Activated naive CD8-positive, alpha-beta T cell treated with anti-CD3 and anti-CD28 coated beads for 36 hours (primary cell): Measurements from ENCODE around the gene CPT2. TPM values are rescaled to one million over a fixed set of nuclear protein-coding genes. Genes with fewer than 3 reads are reported as not detected.
"Not testable (repeated sequence)": the region's sequence is repeated elsewhere in the genome, so short reads cannot be mapped to it uniquely, and the experiment has no call there.

Source experiments
- DNase-seq: peaks from one replicate; pipeline ENCODE4 v3.0.0; 2021
- H3K27ac Mint-ChIP-seq: one replicate; pipeline ENCODE4 v1.8.0; 2022; ENCODE audit warnings: mild to moderate bottlenecking, moderate library complexity, mixed read lengths
- H3K27me3 Mint-ChIP-seq: one replicate; pipeline ENCODE4 v1.8.0; 2022; ENCODE audit warnings: mild to moderate bottlenecking, mixed read lengths
- H3K36me3 Mint-ChIP-seq: one replicate; pipeline ENCODE4 v1.8.0; 2021; ENCODE audit warnings: mild to moderate bottlenecking, mixed read lengths
- H3K4me1 Mint-ChIP-seq: one replicate; pipeline ENCODE4 v1.8.0; 2021; ENCODE audit warnings: mixed read lengths
- H3K4me3 Mint-ChIP-seq: one replicate; pipeline ENCODE4 v1.8.0; 2022; ENCODE audit warnings: mild to moderate bottlenecking, moderate library complexity, mixed read lengths
- H3K9me3 Mint-ChIP-seq: one replicate; pipeline ENCODE4 v1.8.0; 2022; ENCODE audit warnings: mixed read lengths
- total RNA-seq, 2 experiments: library from RNA; stranded (reverse); gene quantifications; one replicate each; pipeline ENCODE4 v1.2.3, GENCODE V29; 2021

CPT2 gene
- total RNA-seq, 2 experiments from 2014 or later = 21.6 to 24.6 TPM

DNA sequence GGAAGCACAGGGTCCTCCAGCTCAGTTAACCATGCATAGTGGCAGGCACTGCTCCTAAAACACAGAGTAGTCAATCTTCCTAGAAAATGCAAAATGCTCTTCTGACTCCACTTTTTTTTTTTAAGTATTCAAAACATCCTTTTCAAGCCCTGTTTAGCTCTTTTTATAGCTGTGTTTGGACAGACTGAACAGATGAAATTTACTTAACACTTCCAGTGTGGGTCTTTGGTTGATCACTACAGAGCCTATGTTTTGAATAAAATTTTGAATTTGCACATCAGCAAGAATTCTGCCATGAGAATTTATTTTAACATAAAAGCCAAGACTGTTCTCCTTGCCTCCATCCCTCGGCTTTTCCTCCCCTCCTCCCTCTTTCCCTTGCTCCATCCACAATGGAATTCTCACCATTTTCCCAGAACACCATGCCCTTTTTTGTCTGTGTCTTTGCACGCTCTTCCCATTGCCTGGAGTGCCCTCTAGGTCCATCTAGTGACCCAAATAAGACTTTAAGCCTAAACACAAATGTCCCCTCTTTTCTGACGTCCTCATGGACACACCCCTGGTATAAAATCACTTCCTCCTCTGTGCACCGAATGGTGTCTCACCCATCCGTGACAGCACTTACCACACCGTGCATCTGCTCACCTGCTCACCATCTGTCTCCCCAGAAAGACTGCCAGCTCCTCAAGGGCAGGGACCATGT, 24.0 kb upstream of the CPT2 start:
- DNase-seq = no peak
- Mint-ChIP-seq H3K9me3 (no peaks in the 10 kb centered on the region), H3K27ac (no peak overlapping the region), H3K4me1 (peaks cover 2% of the 10 kb centered on the region), H3K27me3 (peaks cover 25% of the 10 kb centered on the region), H3K4me3 (no peak overlapping the region), H3K36me3 (no peaks in the 10 kb centered on the region)

GRCh38 chr1:53174971-53175913, 21.4 kb upstream of the CPT2 start:
- Mint-ChIP-seq H3K4me1 (peaks cover 2% of the 10 kb centered on the region), H3K27me3 (peaks cover 26% of the 10 kb centered on the region), H3K36me3 (no peaks in the 10 kb centered on the region)

GRCh38 chr1:53176452-53177208, 20.0 kb upstream of the CPT2 start:
- Mint-ChIP-seq H3K9me3 (no peaks in the 10 kb centered on the region), H3K4me1 (peaks cover 2% of the 10 kb centered on the region), H3K4me3 (no peak overlapping the region), H3K36me3 (no peaks in the 10 kb centered on the region), H3K27ac (no peak overlapping the region), H3K27me3 (peaks cover 31% of the 10 kb centered on the region)
- no peak for DNase-seq

More at GRCh38 chr1:53174971-53175913, 21.4 kb upstream of the CPT2 start:
- H3K4me3 Mint-ChIP-seq = no peak overlapping the region
- H3K9me3 Mint-ChIP-seq = no peaks in the 10 kb centered on the region
- H3K27ac Mint-ChIP-seq = no peak overlapping the region
- DNase-seq = no peak

DNA sequence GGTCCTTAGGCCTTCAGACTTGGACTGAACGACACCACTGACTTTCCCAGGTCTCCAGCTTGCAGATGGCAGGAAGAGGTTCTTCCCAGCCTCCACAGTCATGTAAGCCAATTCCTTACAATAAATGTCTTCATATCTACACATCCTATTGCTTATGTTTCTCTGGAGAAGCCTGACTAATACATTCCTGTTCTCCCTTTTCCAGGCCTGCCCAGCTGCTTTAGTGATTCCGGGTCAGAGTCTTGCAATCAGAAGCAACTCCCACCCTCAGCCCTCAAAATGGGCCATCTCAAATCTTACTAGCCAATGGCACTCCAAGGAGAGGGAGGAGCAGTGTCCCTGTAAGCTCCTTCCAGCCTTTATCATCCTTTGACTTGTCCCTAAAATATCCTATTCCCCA, 16.4 kb upstream of the CPT2 start:
- no peak overlapping the region for H3K4me3 Mint-ChIP-seq
- peaks cover 17% of the 10 kb centered on the region for H3K27me3 Mint-ChIP-seq
- no peaks in the 10 kb centered on the region for H3K36me3 Mint-ChIP-seq
- no peaks in the 10 kb centered on the region for H3K4me1 Mint-ChIP-seq
- DNase-seq = no peak
- no peak overlapping the region for H3K27ac Mint-ChIP-seq
- H3K9me3 Mint-ChIP-seq = no peaks in the 10 kb centered on the region

DNA sequence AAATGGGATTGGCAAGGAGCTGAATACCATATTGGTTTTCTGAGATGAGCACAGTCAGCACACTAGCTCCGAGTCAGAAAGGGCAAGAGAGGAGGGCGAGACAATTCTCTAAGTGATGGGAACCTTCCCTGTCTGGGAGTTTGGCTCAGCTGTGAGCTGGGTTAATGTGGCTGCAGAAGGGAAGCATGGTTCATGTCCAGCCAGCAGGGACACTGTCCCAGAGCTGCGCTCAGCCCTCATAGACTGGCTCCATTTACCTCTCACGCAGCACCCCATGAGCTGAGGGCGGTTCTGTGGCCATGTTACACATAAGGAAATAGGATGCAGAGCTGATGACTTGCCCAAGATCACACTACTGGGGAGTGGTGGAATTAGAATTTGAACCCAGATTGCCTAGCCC, 15.7 kb upstream of the CPT2 start:
- H3K27me3 Mint-ChIP-seq = peaks cover 10% of the 10 kb centered on the region
- H3K4me3 Mint-ChIP-seq = no peak overlapping the region
- no peaks in the 10 kb centered on the region for H3K36me3 Mint-ChIP-seq
- no peaks in the 10 kb centered on the region for H3K4me1 Mint-ChIP-seq
- no peaks in the 10 kb centered on the region for H3K9me3 Mint-ChIP-seq
- no peak for DNase-seq
- no peak overlapping the region for H3K27ac Mint-ChIP-seq

GRCh38 chr1:53182111-53182593, 14.5 kb upstream of the CPT2 start:
- no peaks in the 10 kb centered on the region for H3K36me3 Mint-ChIP-seq
- no peaks in the 10 kb centered on the region for H3K9me3 Mint-ChIP-seq
- DNase-seq = peak; percentile 75
- H3K4me1 Mint-ChIP-seq = no peaks in the 10 kb centered on the region
- no peak overlapping the region for H3K4me3 Mint-ChIP-seq
- no peak overlapping the region for H3K27ac Mint-ChIP-seq
- peaks cover 6% of the 10 kb centered on the region for H3K27me3 Mint-ChIP-seq

DNA sequence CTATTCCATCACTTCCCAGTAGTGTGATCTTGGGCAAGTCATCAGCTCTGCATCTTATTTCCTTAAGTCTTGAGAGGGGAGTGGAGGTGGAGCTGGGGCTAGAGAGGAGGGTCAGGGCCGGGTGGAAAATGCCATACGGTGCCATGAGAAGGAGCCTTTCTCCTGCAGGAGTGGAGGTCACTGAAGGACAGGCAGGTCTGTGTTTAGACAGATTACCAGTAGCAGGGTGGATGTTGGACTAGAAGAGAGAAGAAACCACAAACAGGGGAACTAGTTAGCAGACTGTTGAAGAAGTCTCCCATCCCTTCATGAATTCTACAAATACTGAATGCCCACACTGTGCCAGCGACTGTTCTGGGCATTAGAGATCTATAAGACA, 13.9 kb upstream of the CPT2 start:
- H3K4me1 Mint-ChIP-seq = no peaks in the 10 kb centered on the region
- no peaks in the 10 kb centered on the region for H3K9me3 Mint-ChIP-seq
- peaks cover 6% of the 10 kb centered on the region for H3K27me3 Mint-ChIP-seq
- no peak overlapping the region for H3K4me3 Mint-ChIP-seq
- no peak for DNase-seq
- H3K27ac Mint-ChIP-seq = no peak overlapping the region
- no peaks in the 10 kb centered on the region for H3K36me3 Mint-ChIP-seq

GRCh38 chr1:53183095-53183990, 13.3 kb upstream of the CPT2 start:
- no peaks in the 10 kb centered on the region for H3K4me1 Mint-ChIP-seq
- DNase-seq = no peak

DNA sequence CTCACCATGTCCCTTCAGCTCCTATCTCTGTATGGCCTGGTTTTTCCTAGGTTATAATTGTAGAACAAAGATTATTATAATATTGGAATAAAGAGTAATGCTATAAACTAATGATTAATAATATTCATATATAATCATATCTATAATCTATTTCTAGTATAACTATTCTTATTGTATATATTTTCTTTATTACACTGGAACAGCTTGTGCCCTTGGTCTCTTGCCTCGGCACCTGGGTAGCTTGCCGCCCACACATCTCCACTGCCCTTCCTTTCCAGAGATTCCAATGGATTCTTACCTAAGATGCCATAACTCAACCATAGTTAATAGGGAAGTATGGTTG, 10.7 kb upstream of the CPT2 start:
- not testable (repeated sequence) for H3K27me3 Mint-ChIP-seq, H3K36me3 Mint-ChIP-seq, H3K27ac Mint-ChIP-seq, H3K9me3 Mint-ChIP-seq, H3K4me1 Mint-ChIP-seq, H3K4me3 Mint-ChIP-seq, DNase-seq

More at GRCh38 chr1:53183095-53183990, 13.3 kb upstream of the CPT2 start:
- Mint-ChIP-seq H3K27me3 (peaks cover 6% of the 10 kb centered on the region), H3K9me3 (no peaks in the 10 kb centered on the region), H3K4me3 (no peak overlapping the region), H3K36me3 (no peaks in the 10 kb centered on the region), H3K27ac (no peak overlapping the region)

DNA sequence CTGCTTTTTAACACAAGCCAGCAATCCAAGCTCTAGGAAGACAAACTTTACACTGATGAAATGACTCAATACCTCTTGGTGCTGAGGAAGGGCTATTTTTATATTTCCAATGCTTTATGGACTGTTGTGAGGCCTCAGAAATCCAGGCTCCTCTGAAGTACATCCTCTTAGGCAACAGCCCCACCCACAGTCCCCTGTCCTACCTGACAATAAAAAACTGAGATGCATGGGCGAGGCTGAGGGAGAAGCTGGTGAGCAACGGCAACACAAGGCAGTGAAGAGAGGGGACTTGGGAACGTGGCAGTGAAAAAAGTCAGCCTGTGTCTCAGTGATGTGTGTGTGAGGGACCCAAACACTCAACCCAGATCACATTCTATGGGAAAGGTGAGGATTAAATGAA, 10.1 kb upstream of the CPT2 start:
- Mint-ChIP-seq H3K27ac (no peak overlapping the region), H3K4me1 (no peaks in the 10 kb centered on the region), H3K27me3 (no peaks in the 10 kb centered on the region), H3K36me3 (no peaks in the 10 kb centered on the region), H3K9me3 (no peaks in the 10 kb centered on the region), H3K4me3 (no peak overlapping the region)
- no peak for DNase-seq

- H3K36me3 Mint-ChIP-seq = no peaks in the 10 kb centered on the region
- H3K4me1 Mint-ChIP-seq = no peaks in the 10 kb centered on the region
- H3K27ac Mint-ChIP-seq = no peak overlapping the region
- no peak overlapping the region for H3K4me3 Mint-ChIP-seq
- H3K27me3 Mint-ChIP-seq = no peaks in the 10 kb centered on the region
- H3K9me3 Mint-ChIP-seq = no peaks in the 10 kb centered on the region
- DNase-seq = no peak
These were observed 9.2 kb upstream of the CPT2 start for GRCh38 chr1:53187401-53187800.

- Mint-ChIP-seq H3K4me1 (no peaks in the 10 kb centered on the region), H3K9me3 (no peaks in the 10 kb centered on the region), H3K27me3 (no peaks in the 10 kb centered on the region), H3K27ac (no peak overlapping the region), H3K36me3 (no peaks in the 10 kb centered on the region), H3K4me3 (no peak overlapping the region)
- no peak for DNase-seq
These were observed 8.5 kb upstream of the CPT2 start for GRCh38 chr1:53188099-53188498.

GRCh38 chr1:53189061-53189460, 7.6 kb upstream of the CPT2 start:
- no peaks in the 10 kb centered on the region for H3K27me3 Mint-ChIP-seq
- H3K4me3 Mint-ChIP-seq = no peak overlapping the region
- H3K36me3 Mint-ChIP-seq = no peaks in the 10 kb centered on the region
- no peak overlapping the region for H3K27ac Mint-ChIP-seq
- no peak for DNase-seq
- H3K9me3 Mint-ChIP-seq = no peaks in the 10 kb centered on the region
- H3K4me1 Mint-ChIP-seq = no peaks in the 10 kb centered on the region

DNA sequence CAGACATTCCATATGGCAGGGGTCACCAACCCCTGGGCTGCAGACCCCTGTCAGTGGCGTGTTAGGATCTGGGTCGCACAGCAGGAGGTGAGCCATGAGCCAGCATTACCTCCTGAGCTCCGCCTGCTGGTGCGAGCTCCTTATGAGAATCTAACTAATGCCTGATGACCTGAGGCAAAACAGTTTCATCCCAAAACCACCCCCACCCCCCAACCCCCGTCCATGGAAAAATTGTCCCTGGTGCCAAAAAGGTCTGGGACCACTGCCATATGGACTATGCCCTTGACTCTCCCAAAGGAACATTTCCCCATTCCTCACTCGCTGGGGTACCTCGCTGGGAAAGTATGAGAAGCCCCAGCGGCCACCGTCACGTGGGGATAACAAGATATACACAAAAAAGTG, 6.4 kb upstream of the CPT2 start:
- Mint-ChIP-seq H3K4me1 (no peaks in the 10 kb centered on the region), H3K9me3 (no peaks in the 10 kb centered on the region), H3K27me3 (no peaks in the 10 kb centered on the region), H3K36me3 (no peaks in the 10 kb centered on the region), H3K4me3 (no peak overlapping the region), H3K27ac (no peak overlapping the region)
- DNase-seq = no peak
